ENCODE results near the gene NAT16. TPM values are rescaled to one million over a fixed set of nuclear protein-coding genes. Genes with fewer than 3 reads are reported as not detected.

Gene NAT16
- total and polyA plus RNA-seq, 9 of the 15 experiments (the other 6 are each of a cell fraction or from before 2014, with no cell fraction given): 0.04 TPM; not detected in 8

- Histone ChIP-seq H3K9ac (ENCODE audit: insufficient read depth in 1 of 2, low read depth in 2 of 2, low read length in 2 of 2) (peak overlapping the region in 1 of 2 experiments; percentile 36; a peak in 1 of 4 replicates), H3K4me2 (ENCODE audit: insufficient read depth, low read length) (peak overlapping the region; percentile 71), H3K36me3 (ENCODE audit: control insufficient read depth, insufficient read depth, low read length) (no peaks in the 10 kb centered on the region), H3K79me2 (ENCODE audit: control insufficient read depth, insufficient read depth, low read length) (no peaks in the 10 kb centered on the region), H3K27ac (ENCODE audit: extremely low read depth, low read depth, low read length) (no peak overlapping the region), H3K9me3 (replicated peaks; ENCODE audit: control insufficient read depth, insufficient read depth, low read depth, low read length) (no peaks in the 10 kb centered on the region), H3K4me3 (no peak overlapping the region), H3K9me1 (ENCODE audit: control insufficient read depth, insufficient read depth, low read length) (peaks cover 6% of the 10 kb centered on the region), H4K20me1 (replicated peaks; ENCODE audit: control insufficient read depth, insufficient read depth, low read length) (peaks cover 17% of the 10 kb centered on the region), H3K4me1 (replicated peaks in 1 of 2; ENCODE audit: control insufficient read depth in 2 of 2, insufficient read depth in 2 of 2, low read length in 2 of 2) (peaks cover 31 to 67% of the 10 kb centered on the region in 2 experiments), H3K27me3 (ENCODE audit: control insufficient read depth in 2 of 2, insufficient read depth in 2 of 2, low read length in 2 of 2) (peaks cover 26 to 38% of the 10 kb centered on the region in 2 experiments; a peak in 4 of 5 replicates), H2AFZ (ENCODE audit: low read depth, low read length) (peak overlapping the region; percentile 78)
- DNase-seq (ENCODE audit: extremely low read depth in 1 of 4, low spot score in 3 of 4) (peak; percentile 77 to 84 (median 79)), ATAC-seq (peak; percentile 62), FAIRE-seq (peak; percentile 87)
- CTCF ChIA-PET (ENCODE audit: low intra/inter-chr PET ratio): interaction anchor here (0.6 to 2.4 kb wide), 4 partner anchors 26 to 120 kb away, joined by 3 to 20 read pairs (median 3); no protein-coding TSS in a partner anchor
- intact Hi-C loops (cut with micrococcal nuclease): loop anchor here (2.0 kb wide), 1 partner anchor 25 kb away; no protein-coding TSS in a partner anchor
- no TSS peak for BruUV-seq (replicated peaks)
- POLR2A ChIA-PET: interaction anchor here (0.7 kb wide), 1 partner anchor 77 kb away, joined by 3 read pairs; no protein-coding TSS in a partner anchor
- in situ Hi-C loops (cut with MboI): no loop called here
- WGBS (ENCODE audit: insufficient coverage, low coverage, missing lambda C conversion rate): 3% methylated on average over 31 of the region's 33 CpGs
- TF ChIP-seq ZNF12 (CRISPR knock-in tag; IDR thresholded peaks at IDR 0.05) (no peak), RB1 (IDR thresholded peaks at IDR 0.05; ENCODE audit: low read depth) (peak; percentile 76), SLC30A9 (CRISPR knock-in tag; IDR thresholded peaks at IDR 0.05) (no peak), JUND (IDR thresholded peaks at IDR 0.05; ENCODE audit: borderline replicate concordance, low read depth, low read length) (peak; percentile 42; the same call in 1 of the 2 replicates), JUND (tag; IDR thresholded peaks at IDR 0.05; ENCODE audit: borderline replicate concordance, low read depth, low read length) (no peak; the same call in 2 of the 3 replicates), MAZ (CRISPR knock-in tag; conservative IDR thresholded peaks at IDR 0.05 in 1 of 2, IDR thresholded peaks at IDR 0.05 in 1 of 2) (peak in 1 of 2 experiments; percentile 65; a peak in 2 of 4 replicates), ZNF384 (IDR thresholded peaks at IDR 0.05; ENCODE audit: low read depth, low read length) (peak; percentile 40; the same call in 1 of the 2 replicates), ZC3H8 (IDR thresholded peaks at IDR 0.05) (no peak), ELK1 (CRISPR knock-in tag; IDR thresholded peaks at IDR 0.05) (no peak)
These were observed 10.1 kb downstream of the NAT16 start for GRCh38 chr7:101169838-101170551.
